ENCODE results near the gene PAX2.

- TF ChIP-seq POLR2A (IDR thresholded peaks at IDR 0.05), result no peak
- no peak for TF ChIP-seq POLR2AphosphoS5 (IDR thresholded peaks at IDR 0.05)
- no peak for TF ChIP-seq CTCF (IDR thresholded peaks at IDR 0.05)
Observed at GRCh38 chr10:100744136-100744986, 1.0 kb upstream of the PAX2 start.
